SK-N-SH (cell line): Measurements from ENCODE around the gene REV1.

ENCODE experiments used
- NFIC ChIP-seq: IDR thresholded peaks from 2 replicates; pipeline ENCODE4 v1.4.0; 2012; ENCODE audit warnings: borderline replicate concordance
- TF ChIP-seq, protein P1 (sequence below): IDR thresholded peaks from 2 replicates; pipeline ENCODE4 v1.4.0; 2012; ENCODE audit warnings: low read depth, borderline replicate concordance

DNA sequence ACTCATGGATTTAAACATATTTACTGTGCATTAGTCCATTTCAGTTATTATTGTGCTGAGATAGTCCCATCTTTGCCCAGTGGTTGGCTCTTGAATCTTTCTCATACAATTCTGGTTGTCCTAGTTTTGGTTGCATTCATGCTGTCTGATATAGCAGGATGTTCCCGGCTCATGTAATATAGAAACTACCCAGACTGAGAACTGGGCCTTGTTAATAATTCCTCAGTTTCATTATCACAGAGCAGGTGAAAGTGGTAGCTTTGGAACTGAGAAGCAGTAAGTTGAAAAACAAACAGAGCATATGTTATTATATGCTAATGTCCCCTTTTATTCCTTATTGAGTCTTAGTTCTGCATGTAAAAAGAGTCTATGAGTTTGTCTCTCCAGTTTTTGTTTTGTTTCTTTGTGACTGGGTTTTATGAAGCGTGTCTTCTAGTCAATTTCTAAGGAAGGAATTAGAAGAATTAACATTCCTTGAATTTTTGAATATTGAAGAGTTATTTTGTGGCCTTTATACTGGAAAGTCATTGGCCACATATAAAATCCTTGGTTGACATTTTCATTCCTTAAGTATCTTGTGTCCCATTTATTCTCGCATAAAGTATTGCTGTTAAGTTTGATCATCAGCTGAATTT, 109.3 kb downstream of the REV1 start:
- TF ChIP-seq, protein P1, sequence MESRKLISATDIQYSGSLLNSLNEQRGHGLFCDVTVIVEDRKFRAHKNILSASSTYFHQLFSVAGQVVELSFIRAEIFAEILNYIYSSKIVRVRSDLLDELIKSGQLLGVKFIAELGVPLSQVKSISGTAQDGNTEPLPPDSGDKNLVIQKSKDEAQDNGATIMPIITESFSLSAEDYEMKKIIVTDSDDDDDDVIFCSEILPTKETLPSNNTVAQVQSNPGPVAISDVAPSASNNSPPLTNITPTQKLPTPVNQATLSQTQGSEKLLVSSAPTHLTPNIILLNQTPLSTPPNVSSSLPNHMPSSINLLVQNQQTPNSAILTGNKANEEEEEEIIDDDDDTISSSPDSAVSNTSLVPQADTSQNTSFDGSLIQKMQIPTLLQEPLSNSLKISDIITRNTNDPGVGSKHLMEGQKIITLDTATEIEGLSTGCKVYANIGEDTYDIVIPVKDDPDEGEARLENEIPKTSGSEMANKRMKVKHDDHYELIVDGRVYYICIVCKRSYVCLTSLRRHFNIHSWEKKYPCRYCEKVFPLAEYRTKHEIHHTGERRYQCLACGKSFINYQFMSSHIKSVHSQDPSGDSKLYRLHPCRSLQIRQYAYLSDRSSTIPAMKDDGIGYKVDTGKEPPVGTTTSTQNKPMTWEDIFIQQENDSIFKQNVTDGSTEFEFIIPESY, result no peak
- TF ChIP-seq NFIC, result no peak
